AG04450 (cell line): ENCODE data around the gene ZBTB14. TPM values are rescaled to one million over a fixed set of nuclear protein-coding genes. Genes with fewer than 3 reads are reported as not detected.
A peak's percentile ranks its signal among the peaks of the same experiment; 100 is the strongest.

ENCODE experiments used
- CTCF ChIA-PET: fragments of 300-600, 350-600 bp; formaldehyde crosslinking; extraction: SDS; loops from one replicate; lab custom pipeline; 2022; ENCODE audit warnings: antibody characterized with exemption, inconsistent platforms; lab: Charles Lee
- POLR2A ChIA-PET: fragments of 350-600 bp; formaldehyde crosslinking; extraction: SDS; loops from one replicate; lab custom pipeline; 2021; ENCODE audit warnings: antibody characterized with exemption, inconsistent platforms; lab: Yijun Ruan, JAX
- DNase-seq: peaks from one replicate; pipeline ENCODE4 v3.0.0-alpha.2; 2011; ENCODE audit warnings: low read depth, low spot score
- H3K27ac ChIP-seq: one replicate; pipeline ENCODE4 v1.5.1; 2012; ENCODE audit warnings: low read depth, low read length, control low read depth
- H3K27me3 ChIP-seq: one replicate; pipeline ENCODE4 v1.6.0; 2012; ENCODE audit warnings: low read length; ENCODE audit not compliant: control insufficient read depth, insufficient read depth
- H3K4me3 ChIP-seq: 2 replicates; pipeline ENCODE4 v1.5.1; 2011; ENCODE audit warnings: mild to moderate bottlenecking, low read depth, low read length, control low read depth
- H3K9me3 ChIP-seq: 2 replicates; pipeline ENCODE4 v1.5.1; 2012; ENCODE audit warnings: low read length; ENCODE audit not compliant: control insufficient read depth, insufficient read depth
- CTCF ChIP-seq: IDR thresholded peaks from 2 replicates; pipeline ENCODE4 v1.5.1; 2011; ENCODE audit warnings: low read depth, low read length, control low read depth, inconsistent platforms
- polyA plus RNA-seq: library from polyadenylated mRNA; depleted of rRNA; stranded (reverse); fragments of >200 nt; gene quantifications from 2 replicates; pipeline ENCODE4 v1.2.3, GENCODE V29; 2011

Gene ZBTB14
- polyA plus RNA-seq, 1 experiment, result 17.7 TPM

GRCh38 chr18:5297597-5297996 lies 2.1 kb upstream of the ZBTB14 start:
- no peak overlapping the region for H3K4me3 ChIP-seq
- DNase-seq, result no peak
- peaks cover 13% of the 10 kb centered on the region for H3K27me3 ChIP-seq
- ChIA-PET CTCF (interaction anchor here (1.2 kb wide), 1 partner anchor 249 kb away, joined by 5 read pairs; no protein-coding TSS in a partner anchor), POLR2A (interaction anchor here (4.9 kb wide), 1 partner anchor 60 kb away, joined by 39 read pairs; no protein-coding TSS in a partner anchor)
- no peak overlapping the region for H3K27ac ChIP-seq
- TF ChIP-seq CTCF, result no peak
- H3K9me3 ChIP-seq, result no peaks in the 10 kb centered on the region

- ChIA-PET CTCF (interaction anchor here (1.0 to 1.2 kb wide), 2 partner anchors 9 to 250 kb away, joined by 3 to 5 read pairs; no protein-coding TSS in a partner anchor), POLR2A (interaction anchor here (0.6 to 4.9 kb wide), 2 partner anchors 59 to 205 kb away, joined by 4 to 39 read pairs; no protein-coding TSS in a partner anchor)
- no peak for TF ChIP-seq CTCF
- peak; percentile 38 for DNase-seq
- Histone ChIP-seq H3K4me3 (peak overlapping the region; percentile 73), H3K27ac (peak overlapping the region; percentile 92), H3K9me3 (no peaks in the 10 kb centered on the region), H3K27me3 (peaks cover 13% of the 10 kb centered on the region)
Measured at GRCh38 chr18:5296706-5297320, 1.3 kb upstream of the ZBTB14 start.

GRCh38 chr18:5295981-5296705 lies 617 bp upstream of the ZBTB14 start:
- peak; percentile 90 for DNase-seq
- CTCF ChIA-PET, result interaction anchor here (1.0 kb wide), 1 partner anchor 8 kb away, joined by 3 read pairs; no protein-coding TSS in a partner anchor
- POLR2A ChIA-PET, result interaction anchor here (0.6 to 4.9 kb wide), 3 partner anchors 18 to 206 kb away, joined by 4 to 39 read pairs (median 4); no protein-coding TSS in a partner anchor
- H3K27me3 ChIP-seq, result peaks cover 13% of the 10 kb centered on the region
- peak overlapping the region; percentile 73 for H3K4me3 ChIP-seq
- no peaks in the 10 kb centered on the region for H3K9me3 ChIP-seq
- TF ChIP-seq CTCF, result no peak
- H3K27ac ChIP-seq, result peak overlapping the region; percentile 92

GRCh38 chr18:5294457-5295230 lies 882 bp downstream of the ZBTB14 start:
- Histone ChIP-seq H3K9me3 (no peaks in the 10 kb centered on the region), H3K27ac (peak overlapping the region; percentile 78), H3K27me3 (peaks cover 7% of the 10 kb centered on the region), H3K4me3 (peak overlapping the region; percentile 78)
- no peak for DNase-seq
- ChIA-PET CTCF (interaction anchor here (0.6 to 0.7 kb wide), 2 partner anchors 283 to 340 kb away, joined by 3 to 6 read pairs; no protein-coding TSS in a partner anchor), POLR2A (interaction anchor here (0.6 to 4.9 kb wide), 3 partner anchors 17 to 1605 kb away, joined by 3 to 39 read pairs (median 4); no protein-coding TSS in a partner anchor)
- no peak for TF ChIP-seq CTCF
